Measurements from ENCODE around the gene EPHB2.

Gene EPHB2

DNA sequence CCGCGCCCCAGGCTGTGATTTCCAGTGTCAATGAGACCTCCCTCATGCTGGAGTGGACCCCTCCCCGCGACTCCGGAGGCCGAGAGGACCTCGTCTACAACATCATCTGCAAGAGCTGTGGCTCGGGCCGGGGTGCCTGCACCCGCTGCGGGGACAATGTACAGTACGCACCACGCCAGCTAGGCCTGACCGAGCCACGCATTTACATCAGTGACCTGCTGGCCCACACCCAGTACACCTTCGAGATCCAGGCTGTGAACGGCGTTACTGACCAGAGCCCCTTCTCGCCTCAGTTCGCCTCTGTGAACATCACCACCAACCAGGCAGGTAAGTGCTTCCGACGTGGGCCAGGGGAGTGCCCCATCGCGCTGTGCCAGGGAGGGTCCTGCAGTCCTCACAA, 154.2 kb downstream of the EPHB2 start:
- no peak for DNase-seq

DNA sequence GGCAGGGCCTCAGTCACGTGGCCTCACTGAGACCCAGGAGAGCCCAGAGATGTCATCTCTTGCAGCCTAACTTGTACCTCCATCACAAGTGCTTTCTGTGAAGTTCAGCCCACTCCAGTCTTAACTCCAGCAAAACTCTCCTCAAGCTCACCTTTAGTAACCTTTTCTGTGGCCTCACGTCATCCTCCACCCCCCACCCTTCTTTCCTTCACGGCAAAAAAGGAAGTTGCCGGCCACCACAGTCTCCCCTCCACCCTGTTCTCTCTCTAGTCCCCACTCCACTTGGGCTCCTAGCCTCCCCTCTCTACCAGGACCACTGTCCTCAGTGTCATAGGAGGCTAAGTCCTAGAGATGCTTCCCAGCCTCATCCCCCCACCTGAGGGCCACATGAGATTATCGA, 155.1 kb downstream of the EPHB2 start:
- no peak for DNase-seq

DNA sequence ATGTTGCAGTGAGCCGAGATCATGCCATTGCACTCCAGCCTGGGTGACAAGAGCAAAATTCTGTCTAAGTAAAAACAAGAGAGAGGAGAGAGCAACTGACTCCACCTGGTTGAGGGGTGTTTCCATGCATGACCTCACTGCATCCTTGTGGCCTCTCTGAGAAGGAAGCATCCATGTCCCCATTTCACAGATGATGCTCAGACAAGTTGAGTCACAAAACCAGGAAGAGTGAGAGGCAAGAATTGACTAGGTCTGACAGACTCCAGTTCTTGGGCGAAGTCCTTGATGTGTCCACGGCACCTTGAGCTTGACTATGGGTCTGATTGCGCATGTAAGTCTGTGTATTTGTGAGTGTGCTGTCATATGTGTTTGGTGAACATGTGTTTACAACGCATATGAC, 156.2 kb downstream of the EPHB2 start:
- no peak for DNase-seq

DNA sequence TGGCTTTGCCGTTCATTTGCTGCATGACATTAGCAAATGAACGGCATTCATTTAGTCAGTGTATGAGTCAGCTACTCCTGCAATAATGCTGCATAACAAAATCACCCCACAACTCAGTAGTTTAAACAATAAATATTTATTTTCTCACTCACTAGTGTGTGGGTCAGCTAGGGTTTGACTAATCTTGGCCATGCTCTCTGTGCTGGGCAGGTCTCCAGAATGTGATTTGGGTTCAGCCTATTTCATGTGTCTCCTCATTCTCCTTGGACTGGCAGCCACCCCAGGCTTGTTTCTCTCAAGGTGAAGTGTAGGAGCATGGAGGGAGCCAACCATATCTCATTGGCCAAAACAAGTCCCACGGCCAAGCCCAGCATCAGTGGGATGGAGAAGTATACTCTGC, 157.7 kb downstream of the EPHB2 start:
- no peak for DNase-seq

DNA sequence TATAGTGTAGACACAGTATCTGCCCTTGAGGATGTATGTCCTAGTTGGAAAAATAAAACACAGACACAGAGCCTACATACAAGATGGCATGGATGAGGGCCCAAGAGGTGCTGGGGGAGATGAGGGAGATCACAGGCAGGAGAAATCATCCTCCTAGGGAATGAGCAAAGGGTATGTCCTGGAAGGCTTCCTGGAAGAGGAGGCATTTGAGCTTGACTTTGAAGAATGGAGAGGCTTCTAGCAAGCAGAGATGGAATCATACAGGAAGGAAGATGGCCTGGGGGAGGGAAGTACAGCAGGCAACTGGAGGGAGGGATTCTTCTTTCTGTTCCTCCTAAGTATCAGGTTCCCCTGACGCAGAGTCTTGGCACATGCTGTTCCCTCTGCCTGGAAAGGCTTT, 158.7 kb downstream of the EPHB2 start:
- DNase-seq: no peak

DNA sequence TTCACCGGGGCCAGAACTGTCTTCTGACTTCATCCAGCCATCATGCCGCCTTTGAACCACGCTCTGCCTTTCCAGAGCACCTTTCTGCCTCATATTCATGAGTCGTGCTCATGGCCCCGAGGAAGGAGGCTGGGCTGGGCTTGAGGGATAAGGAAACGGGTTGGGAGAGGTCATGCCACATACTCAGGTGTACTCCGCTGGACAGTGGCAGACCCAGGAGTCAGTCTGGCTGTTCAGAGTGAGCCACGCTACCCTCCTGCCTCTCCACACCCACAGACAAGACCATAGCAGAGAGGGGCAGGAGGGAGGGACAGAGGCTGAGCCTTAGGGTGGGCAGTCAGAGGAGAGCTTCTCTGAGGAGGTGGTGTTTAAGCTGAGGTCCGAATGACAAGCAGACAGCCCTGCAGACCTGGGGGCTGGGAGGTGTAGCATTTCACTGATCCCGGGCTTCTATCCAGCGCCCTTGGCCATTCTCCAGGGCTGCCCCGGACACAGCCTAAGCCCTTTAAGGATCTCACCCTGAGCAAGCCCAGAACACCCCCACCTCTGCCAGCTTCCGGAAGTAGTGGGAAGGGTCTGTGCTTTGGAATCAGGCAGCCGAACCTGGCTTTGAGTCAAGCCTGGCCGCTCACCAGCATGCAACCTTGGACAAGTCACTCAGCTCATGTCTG, 159.7 kb downstream of the EPHB2 start:
- no peak for DNase-seq

DNA sequence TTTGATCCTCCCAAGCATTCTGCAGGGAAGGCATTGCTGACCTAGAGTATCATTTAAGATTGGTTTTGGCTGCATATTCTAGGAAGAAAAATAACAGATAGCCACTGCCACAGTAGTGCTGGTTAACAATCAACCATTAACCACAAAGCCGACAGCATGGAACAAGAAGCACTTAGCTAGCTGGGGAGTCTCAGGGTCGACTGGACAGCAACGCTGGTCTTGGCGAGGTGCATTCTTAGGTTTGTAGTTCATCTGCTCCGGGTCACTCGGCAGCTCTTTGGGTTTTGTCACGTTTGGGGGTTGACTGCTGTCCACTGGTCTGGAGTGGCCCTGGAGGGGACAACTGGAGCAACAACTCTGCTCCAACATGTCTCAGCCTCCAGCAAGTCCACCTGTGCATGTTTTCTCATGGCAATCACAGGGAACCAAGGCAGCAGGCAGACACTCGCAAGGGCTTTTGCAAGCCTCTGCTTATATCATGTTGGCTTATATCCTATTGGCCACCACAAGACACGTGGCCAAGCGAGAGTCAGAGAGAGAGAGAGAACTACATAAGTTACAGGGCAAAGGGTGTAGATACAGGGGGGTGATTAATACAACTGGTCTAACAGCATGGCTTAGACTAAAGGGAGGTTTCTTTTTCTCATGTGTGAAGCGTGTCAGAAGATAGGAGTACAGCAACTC, 162.5 kb downstream of the EPHB2 start:
- DNase-seq: no peak

DNA sequence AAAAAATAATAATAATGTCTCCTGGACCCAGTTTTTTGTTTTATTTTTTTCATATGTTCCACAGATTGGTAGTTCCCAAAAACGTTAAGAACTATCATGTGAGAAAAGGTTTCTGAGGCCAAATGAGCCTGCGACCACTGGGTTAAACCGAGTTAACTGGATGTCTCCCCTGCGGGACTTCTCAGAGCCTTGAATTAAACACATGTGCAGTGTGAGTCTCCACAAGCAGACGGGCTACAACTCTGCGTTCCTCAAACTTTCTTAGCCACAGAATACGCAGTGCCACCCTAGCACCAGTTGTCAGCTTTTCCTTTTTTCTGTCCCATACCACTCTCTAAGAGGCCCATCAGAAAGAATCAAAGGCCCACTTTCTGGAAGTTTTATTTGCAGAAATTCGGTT, 164.1 kb downstream of the EPHB2 start:
- no peak for DNase-seq

DNA sequence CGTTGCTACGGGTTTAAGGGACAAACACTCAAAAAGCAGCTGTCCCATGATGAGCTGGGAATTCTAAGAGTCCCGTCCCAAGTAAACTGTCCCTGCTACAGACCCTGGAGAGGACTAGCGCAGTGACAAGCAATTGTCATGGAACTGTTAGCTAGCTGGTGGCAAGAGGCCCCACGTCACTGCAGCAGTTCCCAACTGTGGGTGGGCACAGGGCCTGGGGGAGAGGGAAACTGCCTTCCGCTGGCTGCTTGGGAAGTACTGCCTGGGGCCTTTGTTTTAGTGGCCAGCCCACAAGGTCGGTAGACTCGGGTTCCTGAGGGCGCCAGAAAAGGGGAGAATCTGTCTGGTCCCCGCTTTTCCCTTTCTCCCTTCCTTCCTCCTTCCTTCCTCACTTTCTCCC, 164.6 kb downstream of the EPHB2 start:
- no peak for DNase-seq

DNA sequence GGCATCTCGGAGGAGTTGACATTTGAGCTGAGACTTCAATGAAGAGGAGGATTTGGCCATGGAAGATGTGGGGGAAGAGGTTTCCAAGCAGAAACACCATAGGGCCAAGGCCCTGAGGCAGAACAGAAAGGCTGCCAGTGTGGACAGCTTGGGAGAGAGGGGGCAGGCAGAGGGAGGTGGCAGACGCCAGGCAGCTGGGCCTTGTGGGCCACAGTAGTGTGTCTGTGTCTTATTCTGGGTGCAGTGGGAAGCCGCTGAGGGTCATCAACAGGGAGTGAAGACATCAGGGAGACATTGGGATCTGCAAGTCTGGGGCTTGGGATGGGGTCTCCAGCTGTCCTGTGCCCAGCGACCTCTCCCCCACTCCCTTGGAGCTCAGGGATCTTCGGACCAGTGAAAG, 165.2 kb downstream of the EPHB2 start:
- no peak for DNase-seq

DNA sequence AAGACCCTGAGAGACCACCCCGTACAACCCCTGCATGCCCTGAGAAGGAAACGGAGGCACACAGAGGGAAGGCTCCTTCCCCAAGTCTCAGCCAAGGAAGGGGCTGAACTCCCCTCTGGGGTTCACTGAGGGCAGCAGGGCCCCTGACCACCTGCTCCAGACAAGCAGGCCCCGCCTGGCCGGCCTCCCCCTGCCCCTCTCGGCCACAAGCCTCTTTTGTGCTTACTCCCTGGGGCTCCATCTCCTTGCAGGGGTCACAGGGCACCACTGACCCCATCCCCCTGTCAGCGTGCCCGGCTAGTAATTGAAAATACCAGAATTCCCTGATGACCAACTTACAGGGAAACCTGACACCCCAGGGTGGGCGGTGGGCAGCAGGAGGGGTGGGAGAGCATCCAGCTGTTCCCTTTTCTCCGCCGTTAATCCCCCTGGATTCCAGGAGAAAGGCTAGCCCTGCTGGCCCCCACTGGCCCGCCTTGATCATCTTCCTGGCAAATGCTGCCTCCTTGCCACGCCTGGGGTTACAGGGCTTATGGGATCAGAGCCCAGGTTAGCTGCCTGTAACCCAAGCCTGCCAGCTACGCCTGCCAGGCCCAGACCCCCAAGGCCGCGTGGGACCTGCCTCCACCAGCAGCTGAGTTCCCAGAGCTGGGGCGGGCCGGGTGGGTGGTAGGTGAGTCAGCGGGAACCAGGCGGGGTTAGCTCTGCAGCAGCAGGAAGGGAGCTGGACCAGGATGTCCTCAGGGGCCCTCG, 165.9 kb downstream of the EPHB2 start:
- no peak for DNase-seq

DNA sequence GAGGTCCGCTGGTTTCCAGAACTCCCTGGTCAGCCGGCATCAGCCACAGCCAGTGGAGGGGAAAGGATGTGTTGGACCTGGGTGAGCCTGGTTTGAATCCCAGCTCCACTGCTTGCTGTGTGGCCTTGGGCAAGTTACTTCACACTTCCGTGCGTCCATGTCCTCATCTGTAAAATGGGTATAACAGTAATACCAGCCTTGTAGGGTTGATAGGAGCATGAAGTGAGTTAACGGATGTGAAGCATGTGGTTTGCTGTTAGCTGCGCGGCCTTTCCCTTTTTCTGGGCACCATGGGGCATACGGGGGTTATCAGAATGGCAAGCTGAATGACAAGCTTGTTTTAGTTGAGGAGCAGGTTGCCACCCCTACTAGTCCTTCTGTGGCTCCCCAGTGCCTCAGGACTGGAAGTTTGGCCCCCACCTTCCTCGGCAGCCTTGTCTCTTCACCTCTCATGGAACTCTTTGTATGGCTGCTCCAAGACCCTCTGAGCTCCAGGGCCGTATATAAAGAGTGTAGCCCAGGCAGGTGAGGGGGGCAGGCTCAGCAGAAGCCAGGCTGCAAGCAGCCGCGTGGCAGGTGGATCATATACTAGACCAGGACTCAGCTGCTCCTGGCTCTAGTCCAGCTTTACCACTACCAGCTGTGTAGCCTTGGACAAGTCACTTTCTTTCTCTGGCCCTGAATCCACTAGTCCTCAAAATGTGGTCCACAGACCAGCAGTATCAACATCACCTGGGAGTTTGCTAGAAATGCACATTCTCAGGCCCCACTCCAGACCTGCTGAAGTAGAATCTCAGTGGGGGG, 166.7 kb downstream of the EPHB2 start:
- no peak for DNase-seq

DNA sequence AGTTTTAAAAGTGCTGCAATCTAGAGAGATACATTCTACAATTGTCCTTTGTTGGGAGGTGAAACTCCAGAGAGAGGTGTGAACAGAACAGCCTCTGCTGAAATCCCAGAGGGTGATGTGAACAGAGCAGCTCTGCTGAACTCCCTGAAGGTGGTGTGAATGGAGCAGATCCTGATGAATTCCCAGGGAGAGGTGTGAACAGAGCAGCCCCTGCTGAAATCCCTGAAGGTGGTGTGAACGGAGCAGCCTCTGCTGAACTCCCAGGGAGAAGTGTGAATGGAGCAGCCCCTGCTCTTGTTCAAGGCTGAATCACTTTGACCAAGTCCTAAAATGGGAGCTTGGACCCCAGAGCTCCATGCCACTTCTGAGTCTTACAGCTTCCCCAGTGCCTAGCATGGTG, 167.3 kb downstream of the EPHB2 start:
- no peak for DNase-seq

DNA sequence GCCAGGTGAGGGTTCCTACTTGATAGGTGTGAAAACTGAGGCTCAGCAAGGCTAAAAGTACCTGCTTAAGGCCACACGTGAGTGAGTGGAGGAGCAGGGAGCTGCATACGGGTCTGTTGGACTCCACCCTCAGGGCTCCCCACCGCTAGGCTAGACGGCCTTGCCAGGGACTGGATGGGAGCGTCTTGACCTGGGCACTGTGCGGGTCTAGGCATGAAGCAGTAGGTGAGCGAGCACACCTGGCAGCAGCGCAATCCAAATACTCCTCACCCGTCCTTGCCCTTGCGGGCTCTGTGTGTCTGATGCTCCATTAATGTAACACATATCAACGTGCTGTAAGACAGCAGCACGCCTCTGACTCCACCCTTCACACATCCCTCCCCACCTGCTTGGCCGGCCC, 168.0 kb downstream of the EPHB2 start:
- no peak for DNase-seq

DNA sequence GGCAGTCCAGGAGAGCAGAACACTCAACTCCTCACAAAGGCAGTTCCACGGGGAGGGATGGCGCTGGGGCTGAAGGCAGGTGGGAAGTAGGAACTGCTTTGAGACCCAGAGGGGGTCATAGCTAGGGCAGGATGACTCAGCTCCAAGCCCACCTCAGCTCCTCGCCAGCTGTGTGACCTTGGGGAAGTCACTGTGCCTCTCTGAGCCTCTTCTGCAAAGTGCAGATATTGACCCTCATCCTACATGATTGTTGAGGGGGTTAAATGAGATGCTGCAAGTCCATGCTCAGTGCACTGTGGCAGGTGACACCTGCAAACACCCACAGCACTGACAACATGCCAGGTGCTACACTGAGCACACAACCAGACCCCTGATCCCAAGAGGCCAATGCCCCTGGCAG, 168.8 kb downstream of the EPHB2 start:
- no peak for DNase-seq

DNA sequence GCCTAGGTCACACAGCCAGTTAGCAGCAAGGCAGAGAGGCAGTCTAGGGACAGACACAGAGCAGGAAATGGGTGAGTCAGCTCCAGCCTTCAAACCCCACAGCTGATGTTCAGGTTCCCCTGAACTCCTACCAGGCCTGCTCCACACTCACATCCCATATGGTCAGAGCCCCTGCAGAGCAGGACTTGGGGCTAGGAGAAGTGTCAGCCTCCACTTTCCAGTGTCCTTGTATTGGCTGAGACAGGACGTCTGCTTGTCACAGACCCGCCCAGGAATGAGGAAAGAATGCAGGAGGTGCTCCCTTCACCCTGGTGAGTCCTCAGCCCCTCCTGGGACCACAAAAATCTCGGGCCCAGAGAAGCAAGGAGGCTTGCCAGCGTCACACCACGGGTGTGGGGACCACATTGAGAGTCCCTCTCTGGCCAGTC, 169.5 kb downstream of the EPHB2 start:
- DNase-seq: no peak

DNA sequence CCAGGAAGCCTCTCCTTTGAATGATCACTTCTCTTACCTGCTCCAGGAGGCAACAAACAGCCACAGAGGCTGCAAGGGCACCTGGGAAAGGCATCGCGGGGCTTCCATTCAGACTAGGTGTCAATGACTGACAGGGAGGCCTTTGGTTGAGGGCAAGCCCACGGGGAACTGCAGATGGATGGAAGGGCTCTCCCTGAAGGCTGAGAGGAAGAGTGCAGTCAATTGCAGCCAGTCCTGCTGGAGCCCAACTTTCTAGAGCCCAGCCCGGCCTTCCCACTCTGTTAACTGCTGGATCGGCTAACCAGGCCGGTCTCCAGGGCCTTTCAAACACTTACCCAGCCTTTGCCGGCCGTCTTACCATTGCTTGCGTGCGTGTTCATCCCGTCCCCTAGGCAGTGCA, 172.8 kb downstream of the EPHB2 start:
- DNase-seq: no peak

DNA sequence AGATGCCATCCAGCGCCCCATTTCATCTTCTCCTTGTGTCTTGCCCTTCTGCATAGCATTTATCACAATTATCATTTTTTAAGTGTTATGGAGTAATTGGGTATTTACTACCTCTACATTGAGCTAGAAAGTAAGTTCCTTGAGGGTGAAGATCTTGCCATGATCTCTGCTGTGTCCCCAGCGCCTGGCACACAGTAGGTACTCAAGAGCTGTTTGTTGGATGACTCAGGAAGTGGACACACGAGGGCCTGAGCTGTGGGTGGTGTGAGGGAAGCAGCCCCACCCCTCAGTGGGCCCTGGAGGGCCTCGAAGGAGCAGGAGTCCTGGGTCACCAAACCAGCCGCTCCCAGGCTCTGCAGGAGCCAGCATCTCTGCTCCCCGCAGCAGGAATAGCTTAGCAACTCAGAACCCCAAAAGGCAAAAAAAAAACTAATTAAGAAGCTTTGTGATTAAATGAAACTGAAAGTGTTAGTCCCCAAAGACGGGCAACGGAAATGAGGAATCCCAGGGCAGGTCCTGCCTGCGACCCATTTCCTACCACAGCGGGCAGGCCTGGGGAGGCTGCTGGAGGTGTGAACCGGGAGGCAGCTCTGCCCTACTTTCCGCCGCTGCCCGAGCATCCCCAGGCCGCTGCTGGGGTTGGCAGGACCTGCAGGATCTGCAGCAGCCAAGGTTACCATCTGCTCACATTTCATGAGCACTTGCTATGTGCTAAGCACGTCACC, 174.3 kb downstream of the EPHB2 start:
- no peak for DNase-seq

DNA sequence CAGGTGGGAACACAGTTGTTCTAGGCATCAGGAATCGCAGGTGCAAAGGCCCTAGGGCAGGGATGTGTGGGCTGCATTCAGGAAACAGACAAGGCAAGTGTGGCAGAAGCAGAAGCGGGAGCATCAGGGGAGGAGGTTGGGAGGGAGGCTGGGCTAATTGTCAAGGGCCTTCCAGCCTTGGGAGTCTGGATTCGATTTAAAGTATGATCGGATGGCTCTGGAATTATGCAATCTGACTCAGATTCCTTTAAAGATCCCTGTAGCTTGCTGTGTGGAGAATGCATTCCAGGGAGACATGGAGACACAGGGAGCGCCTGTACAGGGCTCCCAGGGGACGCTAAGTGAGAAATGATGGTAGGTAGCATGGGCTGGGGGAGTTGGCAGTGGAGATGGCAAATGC, 175.6 kb downstream of the EPHB2 start:
- DNase-seq: no peak

DNA sequence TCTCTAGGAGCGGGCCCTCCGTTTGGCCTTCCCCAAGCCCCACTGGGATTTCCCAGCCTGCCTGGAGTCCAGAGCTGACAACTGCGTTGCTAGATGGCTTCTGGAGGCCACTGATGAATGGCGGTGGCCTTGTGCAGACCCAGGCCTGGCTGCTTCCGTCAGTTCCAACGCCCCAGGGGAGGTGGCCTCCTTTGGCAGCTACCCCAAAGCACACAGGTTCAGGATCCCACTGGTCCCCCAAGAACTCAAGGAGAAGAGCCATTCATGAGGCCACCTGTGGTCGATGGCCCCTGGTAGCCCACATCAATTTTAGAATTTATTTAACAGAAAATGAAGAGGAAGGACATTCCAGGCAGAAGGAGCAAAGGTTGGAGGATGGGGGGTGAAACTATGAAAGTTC, 176.9 kb downstream of the EPHB2 start:
- no peak for DNase-seq

DNA sequence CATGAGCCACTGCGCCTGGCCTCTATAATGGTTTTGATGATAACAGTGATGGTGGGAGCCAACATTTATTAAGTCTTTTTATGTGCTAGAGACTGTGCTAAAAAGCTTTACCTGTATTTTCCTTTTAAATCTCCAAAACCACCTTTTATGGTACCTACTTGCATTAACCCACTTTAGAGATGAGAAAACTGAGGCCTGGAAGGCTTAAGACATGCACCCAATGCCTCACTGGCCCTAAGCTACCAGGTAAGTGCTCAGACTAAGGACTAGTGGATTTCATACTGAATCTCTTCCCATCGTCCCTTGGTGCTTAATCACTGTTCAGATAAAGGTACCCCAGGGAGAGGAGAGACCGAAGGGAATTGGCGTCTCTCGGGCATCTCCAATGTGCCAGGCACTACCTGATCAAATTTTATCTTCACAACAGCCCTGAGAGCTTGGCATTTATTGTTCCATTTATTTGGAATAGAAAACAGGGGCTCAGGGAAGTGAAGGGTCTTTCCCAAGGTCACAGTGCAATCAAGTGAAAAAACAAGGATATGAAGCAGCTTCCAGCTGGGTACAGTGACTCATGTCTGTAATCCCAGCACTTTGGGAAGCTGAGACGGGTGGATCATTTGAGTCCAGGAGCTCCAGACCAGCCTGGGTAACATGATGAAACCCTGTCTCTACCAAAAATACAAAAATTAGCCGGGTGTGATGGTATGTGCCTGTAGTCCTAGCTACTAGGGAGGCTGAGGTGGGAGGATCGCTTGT, 177.9 kb downstream of the EPHB2 start:
- no peak for DNase-seq

Measured in NCI-H1930 (cell line).